Endometrial microvascular endothelial cells (primary cell): Measurements from ENCODE around the gene SNRPB2. TPM values are rescaled to one million over a fixed set of nuclear protein-coding genes. Genes with fewer than 3 reads are reported as not detected.

ENCODE experiments used
- in situ Hi-C: cut with HindIII; loops from 2 replicates; pipeline ENCODE4 v1.10.0; 2017; ENCODE audit warnings: low sequenced_read_pairs, low pct_unique_long_range_greater_than_20kb; ENCODE audit errors: inconsistent ontology term
- total RNA-seq: library from RNA; depleted of rRNA; stranded (reverse); fragments of >200 nt; gene quantifications from one replicate; pipeline ENCODE4 v1.2.3, GENCODE V29; 2015; ENCODE audit errors: inconsistent ontology term

The SNRPB2 gene
- total RNA-seq, 1 donor from 2014 or later, result 73.4 TPM

DNA sequence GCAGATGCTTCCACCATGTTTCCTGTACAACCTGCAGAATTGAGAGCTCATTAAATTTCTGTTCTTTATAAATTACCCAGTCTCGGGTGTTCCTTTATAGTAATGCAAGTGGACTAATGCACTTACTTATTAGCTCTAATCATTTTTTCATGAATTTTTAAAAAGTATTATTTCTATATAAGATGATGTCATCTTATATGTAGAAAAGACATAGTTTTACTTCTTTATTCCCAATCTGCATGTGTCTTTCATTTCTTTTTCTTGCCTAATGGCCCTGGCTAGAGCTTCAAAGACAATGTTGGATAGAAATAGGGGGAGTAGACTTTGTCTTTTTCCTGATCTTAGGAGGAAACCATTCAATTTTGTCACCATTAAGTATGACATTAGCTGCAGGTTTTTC lies 46.1 kb downstream of the SNRPB2 start:
- in situ Hi-C loops, result no loop called here

DNA sequence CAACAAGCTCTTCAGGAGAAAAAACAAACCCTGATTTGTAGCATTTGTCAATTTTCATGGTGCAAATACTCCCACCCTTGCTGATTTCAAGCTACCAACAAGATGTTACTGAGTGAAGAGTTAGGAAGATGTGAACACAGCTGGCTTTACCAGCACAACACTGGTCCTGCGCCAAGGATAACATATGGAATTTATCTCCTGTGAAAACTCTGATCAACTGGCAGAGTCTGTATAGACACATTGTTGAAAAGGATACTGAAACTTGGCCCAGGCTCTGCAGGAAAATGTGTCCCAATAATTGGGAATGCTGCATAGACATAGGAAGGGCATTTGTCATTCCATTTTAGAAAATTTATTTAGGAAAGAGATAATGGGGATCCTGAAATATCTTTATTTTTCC lies 47.3 kb downstream of the SNRPB2 start:
- in situ Hi-C loops, result no loop called here

DNA sequence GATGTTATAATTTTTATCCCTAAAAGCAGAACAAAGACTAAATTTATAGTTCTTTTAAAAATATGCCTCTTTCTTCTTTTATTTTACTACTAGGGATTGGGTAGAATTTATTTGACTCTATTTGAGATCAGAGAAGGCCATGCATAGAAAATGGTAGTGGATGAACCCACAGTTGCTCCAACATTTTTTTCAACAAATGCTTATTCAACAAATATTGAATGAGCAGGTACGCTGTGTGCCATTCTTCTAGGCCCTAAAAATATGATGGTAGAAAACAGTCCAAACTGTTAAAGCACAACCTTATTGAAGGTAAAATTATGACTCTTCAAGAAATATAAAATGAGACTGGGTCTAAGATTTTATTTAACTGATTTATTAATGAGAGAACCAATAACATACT lies 48.3 kb downstream of the SNRPB2 start:
- in situ Hi-C loops, result no loop called here

DNA sequence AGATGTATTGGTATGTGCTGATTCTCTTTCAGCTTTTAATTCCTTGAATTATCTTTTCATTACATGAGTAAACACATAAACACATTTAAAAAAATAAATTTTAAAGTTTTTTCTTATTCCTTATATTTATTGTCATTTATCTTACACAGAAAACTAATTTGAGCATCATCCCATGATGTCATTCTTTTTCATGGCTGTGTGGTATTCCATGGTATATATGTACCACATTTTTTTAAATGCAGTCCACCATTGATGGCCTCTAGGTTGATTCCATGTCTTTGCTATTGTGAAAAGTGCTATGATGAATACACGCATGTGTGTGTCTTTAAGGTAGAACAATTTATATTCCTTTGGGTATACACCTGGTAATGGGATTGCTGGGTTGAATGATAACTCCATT lies 51.7 kb downstream of the SNRPB2 start:
- in situ Hi-C loops, result no loop called here

DNA sequence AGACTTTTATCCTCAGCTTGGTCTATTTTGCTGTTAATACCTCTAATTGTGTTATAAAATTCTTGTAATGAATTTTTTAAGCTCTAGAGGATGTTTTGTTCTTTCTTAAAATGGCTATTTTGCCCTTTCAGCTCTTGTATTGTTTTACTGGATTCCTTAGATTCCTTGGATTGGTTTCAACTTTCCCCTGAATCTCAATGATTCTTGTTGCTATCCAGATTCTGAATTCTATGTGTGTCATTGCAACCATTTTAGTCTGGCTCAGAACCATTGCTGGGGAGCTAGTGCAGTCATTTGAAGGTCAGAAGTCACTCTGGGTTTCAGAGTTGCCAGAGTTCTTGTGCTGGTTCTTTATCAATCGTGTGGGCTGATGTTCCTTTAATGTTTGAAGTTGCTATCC lies 55.4 kb downstream of the SNRPB2 start:
- in situ Hi-C loops, result no loop called here

Other genes with a start within 250 kb of the SNRPB2 start
- 12.1 TPM for gene KIF16B, start 156.6 kb upstream of the SNRPB2 start, total RNA-seq
- not detected for gene OTOR, start 18.3 kb downstream of the SNRPB2 start, total RNA-seq